Adrenal gland (tissue), 5 donors: ENCODE data around the gene RBFOX1.

Experiments
- POLR2A ChIP-seq, 2 donors: fragments of 450-650 bp; IDR thresholded peaks; one replicate each; pipeline ENCODE4 v1.6.1; 2017; ENCODE audit warnings: antibody characterized with exemption in 2 of 2, mild to moderate bottlenecking in 2 of 2, moderate library complexity in 1 of 2
- TF ChIP-seq, protein P1 (sequence below), 6 experiments: fragments of 450-650 bp in 4 of 6; fragments of 200-600 bp in 2 of 6; sonication (generic) in 1 of 6; IDR thresholded peaks; 1 replicate in 5 of 6; 2 replicates in 1 of 6; pipeline versions ENCODE4 v1.5.1 to v1.8.0; 2016 to 2021; ENCODE audit warnings: antibody characterized with exemption in 6 of 6, mild to moderate bottlenecking in 2 of 6, moderate library complexity in 1 of 6
- donor health status: DM: no; HTN: no; CAD: no.

DNA sequence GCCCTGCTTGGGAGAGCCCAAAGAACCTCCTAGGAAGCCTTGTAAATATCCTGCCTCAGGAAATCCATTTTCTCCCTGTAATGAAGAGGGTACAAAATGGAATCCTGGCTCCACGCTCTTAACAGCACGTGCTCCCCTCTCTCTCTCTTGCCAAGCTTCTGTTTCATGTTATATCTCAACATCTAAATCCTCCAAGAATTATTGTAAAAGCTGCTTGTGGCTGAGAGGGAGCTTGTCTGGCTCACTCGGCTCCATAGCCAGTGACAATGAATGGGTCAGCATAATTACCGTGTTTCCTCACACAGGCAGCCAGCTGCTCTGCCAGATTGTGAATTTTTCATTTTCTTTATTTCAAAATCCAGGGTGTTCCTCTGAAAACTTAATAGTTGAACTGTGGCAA is 317.8 kb downstream of the RBFOX1 start:
- no peak for TF ChIP-seq POLR2A (IDR thresholded peaks at IDR 0.05)
- TF ChIP-seq, protein P1, sequence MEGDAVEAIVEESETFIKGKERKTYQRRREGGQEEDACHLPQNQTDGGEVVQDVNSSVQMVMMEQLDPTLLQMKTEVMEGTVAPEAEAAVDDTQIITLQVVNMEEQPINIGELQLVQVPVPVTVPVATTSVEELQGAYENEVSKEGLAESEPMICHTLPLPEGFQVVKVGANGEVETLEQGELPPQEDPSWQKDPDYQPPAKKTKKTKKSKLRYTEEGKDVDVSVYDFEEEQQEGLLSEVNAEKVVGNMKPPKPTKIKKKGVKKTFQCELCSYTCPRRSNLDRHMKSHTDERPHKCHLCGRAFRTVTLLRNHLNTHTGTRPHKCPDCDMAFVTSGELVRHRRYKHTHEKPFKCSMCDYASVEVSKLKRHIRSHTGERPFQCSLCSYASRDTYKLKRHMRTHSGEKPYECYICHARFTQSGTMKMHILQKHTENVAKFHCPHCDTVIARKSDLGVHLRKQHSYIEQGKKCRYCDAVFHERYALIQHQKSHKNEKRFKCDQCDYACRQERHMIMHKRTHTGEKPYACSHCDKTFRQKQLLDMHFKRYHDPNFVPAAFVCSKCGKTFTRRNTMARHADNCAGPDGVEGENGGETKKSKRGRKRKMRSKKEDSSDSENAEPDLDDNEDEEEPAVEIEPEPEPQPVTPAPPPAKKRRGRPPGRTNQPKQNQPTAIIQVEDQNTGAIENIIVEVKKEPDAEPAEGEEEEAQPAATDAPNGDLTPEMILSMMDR (IDR thresholded peaks at IDR 0.05) = no peak
